WTC11 (cell line): ENCODE data around the gene PLPP3. TPM values are rescaled to one million over a fixed set of nuclear protein-coding genes. Genes with fewer than 3 reads are reported as not detected.
A peak's percentile ranks its signal among the peaks of the same experiment; 100 is the strongest.

ENCODE experiments used
- ATAC-seq: fragments of 200-7000 bp; cut with Tn5 transposase; 2 replicates; pipeline ENCODE4 v1.10.0; 2021; ENCODE audit warnings: mild to moderate bottlenecking, moderate library complexity
- CTCF ChIA-PET: fragments of 300-600 bp; sonication (Branson Sonifier 250); formaldehyde crosslinking; loops from one replicate; lab custom pipeline; 2021; ENCODE audit warnings: antibody characterized with exemption; lab: Charles Lee
- POLR2A ChIA-PET: fragments of 350-600 bp; sonication (Branson Sonifier 250); formaldehyde crosslinking; loops from one replicate; lab custom pipeline; 2021; ENCODE audit warnings: antibody characterized with exemption; lab: Charles Lee
- DNase-seq: peaks from one replicate; pipeline ENCODE4 v3.0.0; 2021; ENCODE audit warnings: low spot score
- H3K27ac Mint-ChIP-seq: 2 replicates; pipeline ENCODE4 v1.8.0; 2021; ENCODE audit warnings: mixed read lengths
- H3K27me3 Mint-ChIP-seq: 2 replicates; pipeline ENCODE4 v1.8.0; 2021; ENCODE audit warnings: low read depth, mild to moderate bottlenecking, moderate library complexity, mixed read lengths
- H3K36me3 Mint-ChIP-seq: 2 replicates; pipeline ENCODE4 v1.8.0; 2021; ENCODE audit warnings: mixed read lengths
- H3K4me1 Mint-ChIP-seq: 2 replicates; pipeline ENCODE4 v1.8.0; 2022; ENCODE audit warnings: mixed read lengths
- H3K4me3 Mint-ChIP-seq: 2 replicates; pipeline ENCODE4 v1.8.0; 2021; ENCODE audit warnings: mild to moderate bottlenecking, moderate library complexity, mixed read lengths
- H3K9me3 Mint-ChIP-seq: 2 replicates; pipeline ENCODE4 v1.8.0; 2021; ENCODE audit warnings: mixed read lengths
- AFF4 ChIP-seq: sonication (generic); formaldehyde crosslinking; IDR thresholded peaks from 2 replicates; pipeline ENCODE4 v1.8.1; 2023; ENCODE audit warnings: mild to moderate bottlenecking, missing genetic modification reagents, borderline replicate concordance
- AR ChIP-seq: fragments of 250-450 bp; sonication (Bioruptor Pico); IDR thresholded peaks from 2 replicates; pipeline ENCODE4 v1.9.0; 2021; ENCODE audit warnings: mild to moderate bottlenecking
- ATF6 ChIP-seq: sonication (generic); formaldehyde crosslinking; IDR thresholded peaks from 2 replicates; pipeline ENCODE4 v1.8.1; 2023; ENCODE audit warnings: mild to moderate bottlenecking, missing genetic modification reagents
- CBFB ChIP-seq: sonication (generic); formaldehyde crosslinking; IDR thresholded peaks from 2 replicates; pipeline ENCODE4 v1.8.1; 2022; ENCODE audit warnings: mild to moderate bottlenecking, low read depth, missing genetic modification reagents
- E2F5 ChIP-seq: sonication (generic); formaldehyde crosslinking; IDR thresholded peaks from 2 replicates; pipeline ENCODE4 v1.8.1; 2022; ENCODE audit warnings: mild to moderate bottlenecking, moderate library complexity, missing genetic modification reagents
- MLX ChIP-seq: sonication (generic); formaldehyde crosslinking; IDR thresholded peaks from 2 replicates; pipeline ENCODE4 v1.8.1; 2023; ENCODE audit warnings: mild to moderate bottlenecking, missing genetic modification reagents, moderate library complexity
- MXD4 ChIP-seq: fragments of 250-450 bp; sonication (Bioruptor Pico); IDR thresholded peaks from 2 replicates; pipeline ENCODE4 v1.8.0; 2021; ENCODE audit warnings: mild to moderate bottlenecking, moderate library complexity, borderline replicate concordance
- NR1H2 ChIP-seq: sonication (generic); formaldehyde crosslinking; IDR thresholded peaks from 2 replicates; pipeline ENCODE4 v1.9.0; 2021; ENCODE audit warnings: mild to moderate bottlenecking, moderate library complexity, missing genetic modification reagents
- NR2C2 ChIP-seq: sonication (generic); formaldehyde crosslinking; IDR thresholded peaks from 2 replicates; pipeline ENCODE4 v1.8.0; 2022; ENCODE audit warnings: mild to moderate bottlenecking, missing genetic modification reagents
- PREB ChIP-seq: sonication (generic); formaldehyde crosslinking; IDR thresholded peaks from 2 replicates; pipeline ENCODE4 v1.8.1; 2022; ENCODE audit warnings: mild to moderate bottlenecking, missing genetic modification reagents, moderate library complexity, borderline replicate concordance
- RELA ChIP-seq: sonication (generic); formaldehyde crosslinking; IDR thresholded peaks from 2 replicates; pipeline ENCODE4 v1.8.1; 2022; ENCODE audit warnings: missing genetic modification reagents, mild to moderate bottlenecking, borderline replicate concordance
- USF2 ChIP-seq: sonication (generic); formaldehyde crosslinking; IDR thresholded peaks from 2 replicates; pipeline ENCODE4 v1.8.1; 2023; ENCODE audit warnings: mild to moderate bottlenecking, missing genetic modification reagents, moderate library complexity
- ZNF263 ChIP-seq: sonication (generic); formaldehyde crosslinking; IDR thresholded peaks from 2 replicates; pipeline ENCODE4 v1.8.1; 2022; ENCODE audit warnings: low read depth, mild to moderate bottlenecking, moderate library complexity, missing genetic modification reagents
- ZNF281 ChIP-seq: sonication (generic); formaldehyde crosslinking; IDR thresholded peaks from 2 replicates; pipeline ENCODE4 v1.8.0; 2023; ENCODE audit warnings: mild to moderate bottlenecking, missing genetic modification reagents
- ZNF423 ChIP-seq: fragments of 250-450 bp; sonication (Bioruptor Pico); IDR thresholded peaks from 2 replicates; pipeline ENCODE4 v2.1.2; 2022; ENCODE audit warnings: mild to moderate bottlenecking, moderate library complexity
- ZNF532 ChIP-seq: fragments of 250-450 bp; sonication (Bioruptor Pico); IDR thresholded peaks from 2 replicates; pipeline ENCODE4 v1.9.0; 2021; ENCODE audit warnings: mild to moderate bottlenecking, borderline replicate concordance
- total RNA-seq: library from RNA; stranded (reverse); gene quantifications from 3 replicates; pipeline ENCODE4 v1.2.3, GENCODE V29; 2021

Gene PLPP3
- total RNA-seq, 1 experiment from 2014 or later: 31.0 TPM

GRCh38 chr1:56525489-56526041 lies 53.8 kb downstream of the PLPP3 start:
- CTCF ChIA-PET: no interaction called here
- POLR2A ChIA-PET: interaction anchor here (1.9 kb wide), 1 partner anchor 53 kb away, joined by 6 read pairs; the partner anchor contains the start of gene PLPP3
- peaks cover 61% of the 10 kb centered on the region for H3K4me1 Mint-ChIP-seq
- TF ChIP-seq E2F5 (CRISPR knock-in tag) (no peak), ZNF423 (CRISPR knock-in tag) (no peak), AFF4 (CRISPR knock-in tag) (no peak), MLX (CRISPR knock-in tag) (no peak), RELA (CRISPR knock-in tag) (no peak), NR1H2 (CRISPR knock-in tag) (no peak), USF2 (CRISPR knock-in tag) (no peak), ZNF263 (CRISPR knock-in tag) (no peak), CBFB (CRISPR knock-in tag) (no peak), ZNF281 (no peak), MXD4 (no peak), NR2C2 (CRISPR knock-in tag) (no peak), ZNF532 (CRISPR knock-in tag) (no peak), AR (no peak), ATF6 (CRISPR knock-in tag) (no peak), PREB (CRISPR knock-in tag) (no peak)

More at GRCh38 chr1:56525489-56526041, 53.8 kb downstream of the PLPP3 start:
- no peak for DNase-seq
- Mint-ChIP-seq H3K27me3 (no peaks in the 10 kb centered on the region), H3K4me3 (no peak overlapping the region), H3K9me3 (no peaks in the 10 kb centered on the region), H3K27ac (peak overlapping the region; percentile 51; the same call in 1 of the 2 replicates), H3K36me3 (peaks cover 46% of the 10 kb centered on the region)
- no peak for ATAC-seq
